H1 (cell line): ENCODE results near the gene ZNHIT3. TPM values are rescaled to one million over a fixed set of nuclear protein-coding genes. Genes with fewer than 3 reads are reported as not detected.

Experiments used
- CTCF ChIA-PET: fragments of 300-600 bp; sonication (Branson Sonifier 250); formaldehyde crosslinking; loops from one replicate; lab custom pipeline; 2021; ENCODE audit not compliant: partially characterized antibody; lab: Charles Lee
- POLR2A ChIA-PET: fragments of 300-600 bp; sonication (Branson Sonifier 250); formaldehyde crosslinking; loops from one replicate; lab custom pipeline; 2021; ENCODE audit warnings: inconsistent platforms; ENCODE audit not compliant: partially characterized antibody; lab: Charles Lee
- DNase-seq, 2 experiments: peaks; one replicate each; pipeline versions ENCODE4 v3.0.0 to v3.0.0-alpha.2; 2010 to 2022; ENCODE audit warnings: low spot score in 2 of 2, low read depth in 1 of 2, mixed read lengths in 1 of 2
- FAIRE-seq: peaks from 2 replicates; lab custom pipeline; 2011; peaks lifted over from hg19 to GRCh38; lab: Jason Lieb, UNC
- H2AFZ ChIP-seq: 2 replicates; pipeline ENCODE4 v1.8.1; 2012; ENCODE audit warnings: low read length, inconsistent platforms
- H2AK5ac ChIP-seq: 2 replicates; pipeline ENCODE4 v1.6.1; 2013; ENCODE audit warnings: low read depth, low read length
- H2BK120ac ChIP-seq: replicated peaks from 2 replicates; pipeline ENCODE3; 2013; ENCODE audit warnings: low read depth, low read length, inconsistent platforms
- H2BK12ac ChIP-seq: 2 replicates; pipeline ENCODE4 v1.6.1; 2013; ENCODE audit warnings: low read depth, low read length
- H2BK15ac ChIP-seq: 2 replicates; pipeline ENCODE4 v1.6.1; 2013; ENCODE audit warnings: low read length
- H2BK20ac ChIP-seq: 2 replicates; pipeline ENCODE4 v1.6.1; 2013; ENCODE audit warnings: low read length
- H2BK5ac ChIP-seq: 2 replicates; pipeline ENCODE4 v1.6.1; 2013; ENCODE audit warnings: low read depth, low read length
- H3K14ac ChIP-seq: 2 replicates; pipeline ENCODE4 v1.6.1; 2013; ENCODE audit warnings: inconsistent platforms; ENCODE audit not compliant: insufficient read length
- H3K18ac ChIP-seq: 2 replicates; pipeline ENCODE4 v1.6.1; 2013; ENCODE audit warnings: low read length; ENCODE audit errors: extremely low read depth
- H3K23ac ChIP-seq: 2 replicates; pipeline ENCODE4 v1.6.1; 2013; ENCODE audit warnings: inconsistent platforms; ENCODE audit not compliant: insufficient read length
- H3K23me2 ChIP-seq: 2 replicates; pipeline ENCODE4 v1.6.1; 2013; ENCODE audit warnings: low read depth, low read length
- H3K27ac ChIP-seq: 2 replicates; pipeline ENCODE4 v1.6.1; 2011; ENCODE audit warnings: low read depth, low read length, inconsistent platforms
- H3K27me3 ChIP-seq, 4 experiments: replicated peaks in 1 of 4; 1 replicate in 1 of 4; 2 replicates in 3 of 4; pipeline versions ENCODE4 v1.6.1 to v1.8.1; 2011 to 2013; ENCODE audit warnings: low read length in 3 of 4, mild to moderate bottlenecking in 3 of 4, inconsistent platforms in 2 of 4, mixed read lengths in 2 of 4, moderate library complexity in 1 of 4; ENCODE audit not compliant: control insufficient read depth in 3 of 4, insufficient read depth in 3 of 4; ENCODE audit errors: extremely low read depth in 1 of 4
- H3K36me3 ChIP-seq, 4 experiments: 2 replicates each; pipeline versions ENCODE4 v1.6.1 to v1.8.1; 2011 to 2013; ENCODE audit warnings: mild to moderate bottlenecking in 4 of 4, low read length in 3 of 4, moderate library complexity in 2 of 4, control low read depth in 1 of 4, inconsistent platforms in 1 of 4; ENCODE audit not compliant: insufficient read depth in 4 of 4, control insufficient read depth in 2 of 4
- H3K4ac ChIP-seq: replicated peaks from 2 replicates; pipeline ENCODE3; 2013; ENCODE audit warnings: low read length, low read depth, mixed read lengths, inconsistent platforms; ENCODE audit not compliant: insufficient read length
- H3K4me1 ChIP-seq, 4 experiments: replicated peaks in 1 of 4; 1 replicate in 1 of 4; 2 replicates in 3 of 4; pipeline versions ENCODE4 v1.6.1 to v1.8.1; 2011 to 2013; ENCODE audit warnings: low read length in 3 of 4, inconsistent platforms in 2 of 4, mixed read lengths in 1 of 4; ENCODE audit not compliant: insufficient read depth in 4 of 4, control insufficient read depth in 3 of 4
- H3K4me2 ChIP-seq, 2 experiments: 2 replicates each; pipeline versions ENCODE4 v1.6.1 to v1.8.1; 2011 to 2013; ENCODE audit warnings: low read depth in 2 of 2, low read length in 2 of 2, control low read depth in 1 of 2, inconsistent platforms in 1 of 2, mild to moderate bottlenecking in 1 of 2; ENCODE audit not compliant: insufficient read depth in 1 of 2
- H3K4me3 ChIP-seq, 4 experiments: fragments of 200-600, 300-600 bp in 1 of 4; sonication (generic), shearing (Covaris generic), sonication (Bioruptor Twin) in 1 of 4; 2 replicates each; pipeline versions ENCODE4 v1.5.1 to v1.8.1; 2011 to 2016; ENCODE audit warnings: low read length in 4 of 4, low read depth in 3 of 4, control low read depth in 2 of 4, inconsistent platforms in 2 of 4, mild to moderate bottlenecking in 2 of 4, mixed read lengths in 1 of 4, moderate library complexity in 1 of 4; ENCODE audit not compliant: insufficient read depth in 2 of 4; ENCODE audit errors: extremely low read depth in 1 of 4
- H3K56ac ChIP-seq: replicated peaks from 2 replicates; pipeline ENCODE3; 2013; ENCODE audit warnings: low read depth, mild to moderate bottlenecking, mixed read lengths, low read length, inconsistent platforms; ENCODE audit not compliant: insufficient read length
- H3K79me1 ChIP-seq: 2 replicates; pipeline ENCODE4 v1.6.1; 2013; ENCODE audit warnings: low read depth, low read length, control low read depth
- H3K79me2 ChIP-seq, 2 experiments: 2 replicates each; pipeline versions ENCODE4 v1.6.1 to v1.8.1; 2012 to 2013; ENCODE audit warnings: low read length in 2 of 2, mild to moderate bottlenecking in 2 of 2, inconsistent platforms in 1 of 2; ENCODE audit not compliant: insufficient read depth in 2 of 2, control insufficient read depth in 1 of 2
- H3K9ac ChIP-seq, 4 experiments: replicated peaks in 1 of 4; 1 replicate in 1 of 4; 2 replicates in 3 of 4; pipeline versions ENCODE4 v1.6.1 to v1.8.1; 2011 to 2013; ENCODE audit warnings: low read depth in 3 of 4, low read length in 3 of 4, control low read depth in 2 of 4, mild to moderate bottlenecking in 2 of 4, moderate library complexity in 2 of 4, inconsistent platforms in 1 of 4; ENCODE audit errors: extremely low read depth in 1 of 4
- H3K9me3 ChIP-seq, 2 experiments: 2 replicates each; pipeline versions ENCODE4 v1.6.1 to v1.8.1; 2012 to 2013; ENCODE audit warnings: mild to moderate bottlenecking in 2 of 2, moderate library complexity in 2 of 2, control low read depth in 1 of 2, inconsistent platforms in 1 of 2, low read depth in 1 of 2, low read length in 1 of 2, mixed read lengths in 1 of 2; ENCODE audit not compliant: insufficient read depth in 2 of 2
- H4K20me1 ChIP-seq, 2 experiments: replicated peaks in 1 of 2; 2 replicates each; pipeline versions ENCODE3 to v1.8.1; 2011 to 2013; ENCODE audit warnings: inconsistent platforms in 2 of 2, low read length in 2 of 2, mild to moderate bottlenecking in 1 of 2; ENCODE audit not compliant: insufficient read depth in 2 of 2, control insufficient read depth in 1 of 2
- H4K5ac ChIP-seq: 2 replicates; pipeline ENCODE4 v1.6.1; 2013; ENCODE audit warnings: low read length, low read depth, mixed read lengths, inconsistent platforms; ENCODE audit not compliant: insufficient read length
- H4K8ac ChIP-seq: 2 replicates; pipeline ENCODE4 v1.8.0; 2013; ENCODE audit warnings: mild to moderate bottlenecking, moderate library complexity, low read length, inconsistent platforms; ENCODE audit not compliant: insufficient read depth; ENCODE audit errors: extremely low read depth
- H4K91ac ChIP-seq: replicated peaks from 2 replicates; pipeline ENCODE3; 2013; ENCODE audit warnings: low read length, mixed read lengths, inconsistent platforms; ENCODE audit not compliant: insufficient read length
- ASH2L ChIP-seq: fragments of 200-600, 300-600 bp; sonication (generic); IDR thresholded peaks from one replicate; pipeline ENCODE4 v1.7.1; 2017; ENCODE audit warnings: low read length
- KDM1A ChIP-seq: fragments of 200-600, 300-600 bp; sonication (generic); IDR thresholded peaks from 2 replicates; pipeline ENCODE4 v1.7.1; 2016; ENCODE audit warnings: mild to moderate bottlenecking, low read length, borderline replicate concordance
- POLR2AphosphoS5 ChIP-seq: IDR thresholded peaks from 2 replicates; pipeline ENCODE4 v1.6.1; 2011; ENCODE audit warnings: low read depth, low read length
- WGBS, 2 experiments: shearing (Covaris generic) in 1 of 2; methylation state at CpG; one replicate each; pipeline versions ENCODE4 v1.1.6 to v1.1.7; 2013 to 2015; ENCODE audit warnings: low lambda C conversion rate in 2 of 2, mixed read lengths in 2 of 2, inconsistent platforms in 1 of 2, low coverage in 1 of 2, missing lambda C conversion rate in 1 of 2; ENCODE audit not compliant: insufficient replicate concordance in 2 of 2, insufficient coverage in 1 of 2, insufficient read length in 1 of 2; ENCODE audit errors: extremely low coverage in 1 of 2, missing lambda C conversion rate in 1 of 2; 5-methylcytosine and 5-hydroxymethylcytosine counted together
- polyA plus RNA-seq, 7 experiments: library from polyadenylated mRNA; depleted of rRNA in 3 of 7; stranded (reverse) in 5 of 7; unstranded in 2 of 7; fragments of >200 nt in 5 of 7; fragments of 200-250 nt in 2 of 7; gene quantifications; 1 replicate in 5 of 7; 2 replicates in 1 of 7; 4 replicates in 1 of 7; pipeline versions ENCODE4 v1.2.1 to v1.2.3, GENCODE V29; 2011 to 2013; ENCODE audit warnings: missing spikeins in 2 of 7, mixed read lengths in 2 of 7
- total RNA-seq: library from RNA; stranded (reverse); fragmentation: NEBNext Ultra II Directional; extraction: Animal tissue kit (Norgen Biotek cat#: 25700); gene quantifications from 2 replicates; pipeline ENCODE4 v1.2.1, GENCODE V29; 2021

The ZNHIT3 gene
- total and polyA plus RNA-seq, 2 of the 8 experiments (the other 6 are each of a cell fraction or from before 2014, with no cell fraction given): 59.1 to 147 TPM

- no peak overlapping the region for H3K9ac ChIP-seq
- POLR2A ChIA-PET: interaction anchor here (1.7 to 13.9 kb wide), 5 partner anchors 7 to 26 kb away, joined by 5 to 205 read pairs (median 53); partner anchors contain the start of genes MYO19, PIGW and ZNHIT3
- no peak overlapping the region for H3K4me2 ChIP-seq
- 0 out of 2 replicates have a peak, but pooled peaks have one; percentile 24 for TF ChIP-seq KDM1A
- no peak for TF ChIP-seq ASH2L
- 0 out of 2 replicates have a peak, but pooled peaks have one; percentile 29 for TF ChIP-seq POLR2AphosphoS5
- H2BK15ac ChIP-seq: no peak overlapping the region
- no peak overlapping the region for H2BK5ac ChIP-seq
- no peak overlapping the region for H3K18ac ChIP-seq
- H2AFZ ChIP-seq: no peak overlapping the region
- no peaks in the 10 kb centered on the region for H3K23me2 ChIP-seq
- no peaks in the 10 kb centered on the region for H3K79me2 ChIP-seq
- H3K9me3 ChIP-seq: no peaks in the 10 kb centered on the region
- no peak overlapping the region for H2BK12ac ChIP-seq
- no peak overlapping the region for H2BK120ac ChIP-seq
- FAIRE-seq: no peak
- H4K20me1 ChIP-seq: peaks cover 4 to 6% of the 10 kb centered on the region in 2 experiments
- no peaks in the 10 kb centered on the region for H3K79me1 ChIP-seq
- no peaks in the 10 kb centered on the region for H3K27me3 ChIP-seq
- H3K27ac ChIP-seq: no peak overlapping the region
- no peak for DNase-seq
- H3K4me1 ChIP-seq: no peaks in the 10 kb centered on the region
- H4K8ac ChIP-seq: no peak overlapping the region
- H2BK20ac ChIP-seq: no peak overlapping the region
- H3K23ac ChIP-seq: no peak overlapping the region
- H4K91ac ChIP-seq: no peak overlapping the region
- no peak overlapping the region for H3K56ac ChIP-seq
- no peak overlapping the region for H4K5ac ChIP-seq
- H3K14ac ChIP-seq: no peak overlapping the region
- 92% methylated on average over 9 of the region's 9 CpGs; no CpG with 5 or more reads in 1 of the 2 experiments for WGBS, 2 experiments
- no peak overlapping the region for H3K4me3 ChIP-seq
- no peak overlapping the region for H2AK5ac ChIP-seq
- CTCF ChIA-PET: interaction anchor here (1.0 kb wide), 1 partner anchor 49 kb away, joined by 3 read pairs; no protein-coding TSS in a partner anchor
- no peak overlapping the region for H3K4ac ChIP-seq
- H3K36me3 ChIP-seq: peaks cover 40 to 88% (median 79%) of the 10 kb centered on the region in 4 experiments
These were observed 22.9 kb downstream of the ZNHIT3 start for GRCh38 chr17:36509272-36509985.
